Large intestine (tissue), 3 donors: ENCODE measurements around the gene PDE8A. TPM values are rescaled to one million over a fixed set of nuclear protein-coding genes. Genes with fewer than 3 reads are reported as not detected.

ENCODE experiments used
- DNase-seq, 2 donors: peaks; one replicate each; pipeline versions ENCODE4 v3.0.0 to v3.0.0-alpha.2; 2013
- H3K27ac ChIP-seq: one replicate; pipeline ENCODE4 v1.5.1; 2013; ENCODE audit warnings: low read length
- H3K27me3 ChIP-seq: 2 replicates; pipeline ENCODE4 v1.6.1; 2013; ENCODE audit warnings: low read length; ENCODE audit not compliant: control insufficient read depth, insufficient read depth
- H3K36me3 ChIP-seq: 2 replicates; pipeline ENCODE4 v1.6.1; 2013; ENCODE audit warnings: low read length; ENCODE audit not compliant: control insufficient read depth, insufficient read depth
- H3K4me1 ChIP-seq: one replicate; pipeline ENCODE4 v1.6.1; 2013; ENCODE audit warnings: low read length; ENCODE audit not compliant: control insufficient read depth, insufficient read depth
- H3K4me3 ChIP-seq: one replicate; pipeline ENCODE4 v1.5.1; 2013; ENCODE audit warnings: low read length
- H3K9me3 ChIP-seq: one replicate; pipeline ENCODE4 v1.6.1; 2013; ENCODE audit warnings: mild to moderate bottlenecking, low read depth, low read length, moderate library complexity; ENCODE audit not compliant: control insufficient read depth
- WGBS: methylation state at CpG from one replicate; pipeline ENCODE4 v1.1.5; 2013; ENCODE audit warnings: low lambda C conversion rate; ENCODE audit not compliant: insufficient coverage; 5-methylcytosine and 5-hydroxymethylcytosine counted together
- polyA plus RNA-seq: library from polyadenylated mRNA; unstranded; fragments of 120-200 nt; gene quantifications from one replicate; pipeline ENCODE4 v1.2.1, GENCODE V29; 2013

The PDE8A gene
- polyA plus RNA-seq, 1 donor: 58.2 TPM

GRCh38 chr15:85139391-85139790 lies 157.7 kb downstream of the PDE8A start:
- no peaks in the 10 kb centered on the region for H3K4me1 ChIP-seq
- peaks cover 47% of the 10 kb centered on the region for H3K36me3 ChIP-seq
- no CpG with 5 or more reads among the region's 2 CpGs for WGBS
- H3K27me3 ChIP-seq: no peaks in the 10 kb centered on the region
- H3K9me3 ChIP-seq: no peaks in the 10 kb centered on the region
- no peak for DNase-seq
- H3K27ac ChIP-seq: no peak overlapping the region
- no peak overlapping the region for H3K4me3 ChIP-seq

DNA sequence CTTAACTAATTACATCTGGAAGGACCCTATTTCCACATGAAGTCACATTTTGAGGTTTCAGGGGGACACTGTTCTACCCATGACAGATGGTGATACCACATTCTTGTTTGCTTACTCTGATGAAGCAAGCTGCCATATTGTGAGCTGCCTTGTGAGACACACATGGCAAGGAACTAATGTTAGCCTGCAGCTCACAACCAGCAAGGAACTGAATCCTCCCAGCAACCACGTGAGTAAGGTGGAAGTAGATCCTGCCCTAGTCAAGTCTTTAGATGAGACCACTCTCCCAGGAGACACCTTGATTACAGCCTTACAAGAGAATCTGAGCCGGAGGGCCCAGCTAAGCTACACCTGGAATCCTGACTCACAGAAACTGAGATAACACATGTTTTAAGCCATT lies 160.1 kb downstream of the PDE8A start:
- Histone ChIP-seq H3K4me1 (no peaks in the 10 kb centered on the region), H3K36me3 (peaks cover 25% of the 10 kb centered on the region), H3K9me3 (no peaks in the 10 kb centered on the region), H3K27ac (no peak overlapping the region), H3K4me3 (no peak overlapping the region), H3K27me3 (no peaks in the 10 kb centered on the region)
- DNase-seq: no peak
- WGBS: 60% methylated on average over 1 of the region's 2 CpGs

- WGBS: no CpG with 5 or more reads among the region's 2 CpGs
- H3K27ac ChIP-seq: no peak overlapping the region
- DNase-seq: no peak
- H3K4me3 ChIP-seq: no peak overlapping the region
- H3K27me3 ChIP-seq: no peaks in the 10 kb centered on the region
- H3K36me3 ChIP-seq: peaks cover 20% of the 10 kb centered on the region
- no peaks in the 10 kb centered on the region for H3K4me1 ChIP-seq
- no peaks in the 10 kb centered on the region for H3K9me3 ChIP-seq
Observed at GRCh38 chr15:85142312-85142711, 160.7 kb downstream of the PDE8A start.

- no peaks in the 10 kb centered on the region for H3K9me3 ChIP-seq
- no peaks in the 10 kb centered on the region for H3K4me1 ChIP-seq
- 88% methylated on average over 1 of the region's 5 CpGs for WGBS
- no peaks in the 10 kb centered on the region for H3K36me3 ChIP-seq
- H3K27ac ChIP-seq: no peak overlapping the region
- no peaks in the 10 kb centered on the region for H3K27me3 ChIP-seq
- DNase-seq: no peak
- no peak overlapping the region for H3K4me3 ChIP-seq
Observed at GRCh38 chr15:85149465-85150129, 167.9 kb downstream of the PDE8A start.

GRCh38 chr15:85150130-85150480 lies 168.4 kb downstream of the PDE8A start:
- no peaks in the 10 kb centered on the region for H3K27me3 ChIP-seq
- DNase-seq: no peak
- no peaks in the 10 kb centered on the region for H3K9me3 ChIP-seq
- WGBS: no CpG with 5 or more reads among the region's 2 CpGs
- H3K27ac ChIP-seq: no peak overlapping the region
- no peaks in the 10 kb centered on the region for H3K36me3 ChIP-seq
- no peak overlapping the region for H3K4me3 ChIP-seq
- H3K4me1 ChIP-seq: no peaks in the 10 kb centered on the region

DNA sequence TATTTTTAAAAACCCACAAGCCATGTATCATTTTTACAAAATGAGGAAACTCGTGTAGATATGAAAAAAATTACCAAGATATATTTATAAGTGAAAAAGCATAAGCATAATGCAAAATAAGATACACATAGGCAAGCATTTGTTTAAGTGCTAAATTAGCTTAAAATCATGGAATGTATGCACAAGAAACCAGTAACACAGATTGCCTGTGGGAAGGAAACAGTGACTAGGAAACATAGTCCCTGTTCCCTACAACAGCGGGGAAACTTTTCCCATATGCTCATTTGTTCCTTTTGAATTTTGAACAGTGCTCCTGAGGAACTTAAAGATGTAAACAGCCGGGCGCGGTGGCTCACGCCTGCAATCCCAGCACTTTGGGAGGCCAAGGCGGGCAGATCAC lies 169.5 kb downstream of the PDE8A start:
- H3K4me1 ChIP-seq: no peaks in the 10 kb centered on the region
- WGBS: no CpG with 5 or more reads among the region's 7 CpGs
- no peak for DNase-seq
- no peak overlapping the region for H3K27ac ChIP-seq
- no peaks in the 10 kb centered on the region for H3K36me3 ChIP-seq
- H3K9me3 ChIP-seq: no peaks in the 10 kb centered on the region
- no peaks in the 10 kb centered on the region for H3K27me3 ChIP-seq
- H3K4me3 ChIP-seq: no peak overlapping the region

- Histone ChIP-seq H3K4me3 (no peak overlapping the region), H3K36me3 (no peaks in the 10 kb centered on the region), H3K27ac (no peak overlapping the region), H3K27me3 (no peaks in the 10 kb centered on the region), H3K4me1 (no peaks in the 10 kb centered on the region), H3K9me3 (no peaks in the 10 kb centered on the region)
- no peak for DNase-seq
- WGBS: 100% methylated on average over 1 of the region's 3 CpGs
Observed at GRCh38 chr15:85151861-85152260, 170.2 kb downstream of the PDE8A start.

DNA sequence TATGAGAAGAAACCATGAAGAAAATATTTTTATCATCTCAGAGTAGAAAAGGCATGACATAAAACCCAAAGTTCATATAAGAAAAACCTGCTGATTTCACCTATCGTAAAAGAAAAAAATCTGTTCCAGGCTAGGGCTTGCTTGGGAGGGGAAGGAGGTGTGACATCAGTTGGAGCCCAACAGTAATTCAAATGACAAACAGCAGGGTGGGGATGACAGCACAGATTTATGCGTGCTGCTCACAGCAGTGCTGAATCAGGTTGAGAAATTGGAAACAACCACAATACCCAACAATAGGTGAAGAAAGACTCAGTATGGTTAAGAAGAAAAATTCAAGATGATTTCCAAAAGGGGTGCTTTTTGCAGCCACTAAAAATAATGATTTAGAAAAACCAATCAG lies 172.4 kb downstream of the PDE8A start:
- DNase-seq: peak in 1 of 2 donors; percentile 40
- Histone ChIP-seq H3K4me3 (no peak overlapping the region), H3K27me3 (no peaks in the 10 kb centered on the region), H3K36me3 (no peaks in the 10 kb centered on the region), H3K4me1 (no peaks in the 10 kb centered on the region), H3K9me3 (no peaks in the 10 kb centered on the region), H3K27ac (no peak overlapping the region)
- no CpG with 5 or more reads among the region's 2 CpGs for WGBS

GRCh38 chr15:85155360-85155759 lies 173.7 kb downstream of the PDE8A start:
- Histone ChIP-seq H3K27me3 (no peaks in the 10 kb centered on the region), H3K9me3 (no peaks in the 10 kb centered on the region), H3K4me1 (no peaks in the 10 kb centered on the region), H3K36me3 (no peaks in the 10 kb centered on the region), H3K27ac (no peak overlapping the region), H3K4me3 (no peak overlapping the region)
- WGBS: no CpG with 5 or more reads among the region's 9 CpGs
- DNase-seq: no peak

DNA sequence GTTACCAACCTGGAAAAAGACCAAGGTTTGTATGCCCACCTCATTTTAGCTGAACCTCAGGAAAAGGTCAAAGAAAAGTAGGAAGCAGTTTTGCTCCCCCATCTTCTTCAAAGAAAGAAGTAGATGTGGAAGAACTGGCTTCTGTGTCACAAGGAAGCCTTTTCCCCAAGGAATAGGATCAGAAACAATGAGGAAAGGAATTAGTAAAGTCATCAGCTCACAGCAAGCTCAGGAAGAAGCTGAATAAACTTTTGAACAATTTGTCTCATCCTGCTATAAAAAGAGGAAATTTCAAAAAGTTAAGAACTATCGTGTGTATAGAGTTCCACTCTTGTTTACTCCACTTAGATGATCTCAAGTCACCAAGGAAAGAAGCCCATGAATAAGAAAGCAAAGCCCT lies 174.2 kb downstream of the PDE8A start:
- H3K36me3 ChIP-seq: no peaks in the 10 kb centered on the region
- no peak overlapping the region for H3K27ac ChIP-seq
- H3K4me1 ChIP-seq: no peaks in the 10 kb centered on the region
- H3K9me3 ChIP-seq: no peaks in the 10 kb centered on the region
- no peak overlapping the region for H3K4me3 ChIP-seq
- H3K27me3 ChIP-seq: no peaks in the 10 kb centered on the region
- no CpG with 5 or more reads among the region's 1 CpG for WGBS
- no peak for DNase-seq

GRCh38 chr15:85157344-85157743 lies 175.7 kb downstream of the PDE8A start:
- Histone ChIP-seq H3K4me3 (no peak overlapping the region), H3K27ac (no peak overlapping the region), H3K36me3 (no peaks in the 10 kb centered on the region), H3K9me3 (no peaks in the 10 kb centered on the region), H3K27me3 (no peaks in the 10 kb centered on the region), H3K4me1 (no peaks in the 10 kb centered on the region)
- DNase-seq: no peak
